IMR-90 (cell line): ENCODE data around the gene MCRIP2. TPM values are rescaled to one million over a fixed set of nuclear protein-coding genes. Genes with fewer than 3 reads are reported as not detected.
A peak's percentile ranks its signal among the peaks of the same experiment; 100 is the strongest.

Source experiments
- ATAC-seq: fragments of 200-7000 bp; cut with Tn5 transposase; 2 replicates; pipeline ENCODE4 v1.9.1; 2020; ENCODE audit warnings: low read depth, mild to moderate bottlenecking, moderate library complexity
- BruUV-seq: library from RNA; stranded (reverse); fragments of 400-500 nt; replicated peaks from 2 replicates; lab custom pipeline; 2021; lab: Mats Ljungman, UMichigan
- CTCF ChIA-PET: fragments of 300-600 bp; formaldehyde crosslinking; extraction: SDS; loops from one replicate; lab custom pipeline; 2021; ENCODE audit warnings: antibody characterized with exemption; lab: Yijun Ruan, JAX
- POLR2A ChIA-PET: fragments of 300-600 bp; sonication (Branson Sonifier 250); formaldehyde crosslinking; loops from one replicate; lab custom pipeline; 2022; ENCODE audit warnings: antibody characterized with exemption; ENCODE audit not compliant: unreplicated experiment; lab: Charles Lee
- DNase-seq: peaks from one replicate; pipeline ENCODE4 v3.0.0; 2013
- H2AFZ ChIP-seq: replicated peaks from 2 replicates; pipeline ENCODE3; 2013; ENCODE audit warnings: low read length, mild to moderate bottlenecking; ENCODE audit not compliant: poor library complexity
- H2AK5ac ChIP-seq: 2 replicates; pipeline ENCODE4 v1.6.1; 2013; ENCODE audit warnings: low read depth, low read length, inconsistent platforms
- H2AK9ac ChIP-seq: replicated peaks from 2 replicates; pipeline ENCODE3; 2013; ENCODE audit warnings: mild to moderate bottlenecking, low read depth, low read length, moderate library complexity; ENCODE audit not compliant: poor library complexity
- H2BK120ac ChIP-seq: 2 replicates; pipeline ENCODE4 v1.6.1; 2013; ENCODE audit warnings: low read depth, low read length, inconsistent platforms
- H2BK15ac ChIP-seq: 3 replicates; pipeline ENCODE4 v1.6.1; 2013; ENCODE audit warnings: low read depth, low read length, inconsistent platforms
- H2BK20ac ChIP-seq: 2 replicates; pipeline ENCODE4 v1.6.1; 2013; ENCODE audit warnings: low read depth, mild to moderate bottlenecking, inconsistent platforms, low read length, moderate library complexity
- H2BK5ac ChIP-seq: 2 replicates; pipeline ENCODE4 v1.6.1; 2013; ENCODE audit warnings: mild to moderate bottlenecking, low read depth, low read length, inconsistent platforms; ENCODE audit not compliant: poor library complexity, severe bottlenecking
- H3K14ac ChIP-seq: replicated peaks from 2 replicates; pipeline ENCODE4 v1.6.1; 2013; ENCODE audit warnings: low read depth, low read length, inconsistent platforms
- H3K18ac ChIP-seq: 2 replicates; pipeline ENCODE4 v1.6.1; 2013; ENCODE audit warnings: low read depth, low read length, control low read depth
- H3K23ac ChIP-seq: 2 replicates; pipeline ENCODE4 v1.6.1; 2013; ENCODE audit warnings: low read depth, low read length, inconsistent platforms
- H3K27ac ChIP-seq: 2 replicates; pipeline ENCODE4 v1.5.1; 2013; ENCODE audit warnings: mild to moderate bottlenecking, control low read depth, low read length; ENCODE audit not compliant: insufficient read depth
- H3K27me3 ChIP-seq: 2 replicates; pipeline ENCODE4 v1.6.1; 2013; ENCODE audit warnings: low read length; ENCODE audit not compliant: control insufficient read depth, insufficient read depth
- H3K36me3 ChIP-seq: 2 replicates; pipeline ENCODE4 v1.6.1; 2013; ENCODE audit warnings: low read length, mixed read lengths; ENCODE audit not compliant: control insufficient read depth, insufficient read depth
- H3K4ac ChIP-seq: 2 replicates; pipeline ENCODE4 v1.6.1; 2013; ENCODE audit warnings: low read depth, low read length, inconsistent platforms
- H3K4me1 ChIP-seq: 2 replicates; pipeline ENCODE4 v1.6.1; 2013; ENCODE audit warnings: low read length, mixed read lengths; ENCODE audit not compliant: control insufficient read depth, insufficient read depth
- H3K4me2 ChIP-seq: 2 replicates; pipeline ENCODE4 v1.6.1; 2013; ENCODE audit warnings: low read depth, mild to moderate bottlenecking, control low read depth, low read length, moderate library complexity
- H3K4me3 ChIP-seq: 2 replicates; pipeline ENCODE4 v1.5.1; 2013; ENCODE audit warnings: low read depth, mild to moderate bottlenecking, control low read depth, low read length, moderate library complexity; ENCODE audit not compliant: insufficient read depth
- H3K56ac ChIP-seq: 2 replicates; pipeline ENCODE4 v1.6.1; 2013; ENCODE audit warnings: low read length, inconsistent platforms; ENCODE audit not compliant: insufficient read depth; ENCODE audit errors: extremely low read depth
- H3K79me1 ChIP-seq, 2 experiments: 2 replicates each; pipeline ENCODE4 v1.6.1; 2013; ENCODE audit warnings: low read length in 2 of 2, inconsistent platforms in 1 of 2, low read depth in 1 of 2
- H3K9ac ChIP-seq: 2 replicates; pipeline ENCODE4 v1.6.1; 2013; ENCODE audit warnings: low read depth, low read length, control low read depth
- H3K9me1 ChIP-seq: 2 replicates; pipeline ENCODE4 v1.6.1; 2013; ENCODE audit warnings: low read length, inconsistent platforms; ENCODE audit not compliant: insufficient read depth
- H3K9me3 ChIP-seq: 2 replicates; pipeline ENCODE4 v1.6.1; 2013; ENCODE audit warnings: low read length; ENCODE audit not compliant: control insufficient read depth, insufficient read depth
- H4K20me1 ChIP-seq: 2 replicates; pipeline ENCODE4 v1.6.1; 2013; ENCODE audit warnings: low read length, inconsistent platforms; ENCODE audit not compliant: insufficient read depth
- H4K5ac ChIP-seq: 2 replicates; pipeline ENCODE4 v1.6.1; 2013; ENCODE audit warnings: mild to moderate bottlenecking, low read depth, low read length, control low read depth
- H4K8ac ChIP-seq, 2 experiments: 2 replicates each; pipeline ENCODE4 v1.6.1; 2013; ENCODE audit warnings: low read depth in 2 of 2, low read length in 2 of 2, control low read depth in 1 of 2, inconsistent platforms in 1 of 2
- H4K91ac ChIP-seq: 2 replicates; pipeline ENCODE4 v1.6.1; 2013; ENCODE audit warnings: low read depth, low read length, inconsistent platforms; ENCODE audit not compliant: insufficient read depth
- MXI1 ChIP-seq: IDR thresholded peaks from 2 replicates; pipeline ENCODE4 v1.6.1; 2012; ENCODE audit warnings: low read depth, mild to moderate bottlenecking, low read length, moderate library complexity, borderline replicate concordance
- RAD21 ChIP-seq: IDR thresholded peaks from 2 replicates; pipeline ENCODE4 v1.6.1; 2012; ENCODE audit warnings: low read length, improper control_type of control experiment
- WGBS, 2 experiments: methylation state at CpG; one replicate each; pipeline versions ENCODE4 v1.1.5 to v1.1.7; 2013; ENCODE audit warnings: missing lambda C conversion rate in 2 of 2; ENCODE audit not compliant: insufficient read length in 1 of 2; ENCODE audit errors: extremely low coverage in 2 of 2; 5-methylcytosine and 5-hydroxymethylcytosine counted together
- dilution Hi-C: fragments of 300-500 bp; cut with HindIII; formaldehyde crosslinking; loops from one replicate; pipeline ENCODE4 v1.14.3; 2018; ENCODE audit warnings: low sequenced_read_pairs; ENCODE audit not compliant: unreplicated experiment
- in situ Hi-C: fragments of 300-500 bp; cut with MboI; formaldehyde crosslinking; loops from 3 replicates; pipeline ENCODE4 v1.14.3; 2019; ENCODE audit warnings: low sequenced_read_pairs, inconsistent platforms, mixed read lengths
- intact Hi-C: fragments of 100-400 bp; cut with micrococcal nuclease; formaldehyde crosslinking; loops from 2 replicates; pipeline ENCODE4 v1.10.0; 2022
- polyA plus RNA-seq, 3 experiments: library from polyadenylated mRNA; depleted of rRNA; stranded (reverse); fragments of >200 nt; gene quantifications; 2 replicates each; pipeline ENCODE4 v1.2.3, GENCODE V29; 2012; ENCODE audit warnings: low replicate concordance in 1 of 3
- total RNA-seq: library from RNA; depleted of rRNA; stranded (reverse); fragments of >200 nt; gene quantifications from 2 replicates; pipeline ENCODE4 v1.2.3, GENCODE V29; 2012
- TF ChIP-seq, protein P1 (sequence below): conservative IDR thresholded peaks from 2 replicates; pipeline ENCODE4 v1.5.1; 2012; ENCODE audit warnings: mild to moderate bottlenecking, low read depth, low read length, improper control_type of control experiment

The MCRIP2 gene
- total and polyA plus RNA-seq, 2 of the 4 experiments (the other 2 are of a cell fraction) = 6.3 to 19.6 TPM

- in situ Hi-C loops = no loop called here
- no peak for ATAC-seq
- Histone ChIP-seq H3K27me3 (no peaks in the 10 kb centered on the region), H3K14ac (no peak overlapping the region), H2BK5ac (no peak overlapping the region), H3K4me3 (no peak overlapping the region), H3K4ac (no peak overlapping the region), H4K5ac (no peak overlapping the region), H3K9ac (no peak overlapping the region), H3K9me3 (no peaks in the 10 kb centered on the region; the same call in 1 of the 2 replicates), H4K20me1 (peaks cover 17% of the 10 kb centered on the region), H3K27ac (no peak overlapping the region), H3K9me1 (peaks cover 3% of the 10 kb centered on the region; the same call in 1 of the 2 replicates), H3K23ac (no peak overlapping the region), H4K8ac (no peak overlapping the region), H3K4me2 (no peak overlapping the region), H2BK20ac (no peak overlapping the region), H2AK9ac (peak overlapping the region; percentile 28), H2AFZ (no peak overlapping the region), H3K79me1 (peaks cover 12 to 48% of the 10 kb centered on the region in 2 experiments), H2BK15ac (no peak overlapping the region), H2AK5ac (no peak overlapping the region), H3K18ac (no peak overlapping the region), H3K36me3 (no peaks in the 10 kb centered on the region), H3K4me1 (no peaks in the 10 kb centered on the region), H3K56ac (no peak overlapping the region), H4K91ac (no peak overlapping the region), H2BK120ac (no peak overlapping the region)
- intact Hi-C loops = no loop called here
- ChIA-PET CTCF (no interaction called here), POLR2A (no interaction called here)
- dilution Hi-C loops = no loop called here
- no peak for TF ChIP-seq MXI1
- TF ChIP-seq, protein P1, sequence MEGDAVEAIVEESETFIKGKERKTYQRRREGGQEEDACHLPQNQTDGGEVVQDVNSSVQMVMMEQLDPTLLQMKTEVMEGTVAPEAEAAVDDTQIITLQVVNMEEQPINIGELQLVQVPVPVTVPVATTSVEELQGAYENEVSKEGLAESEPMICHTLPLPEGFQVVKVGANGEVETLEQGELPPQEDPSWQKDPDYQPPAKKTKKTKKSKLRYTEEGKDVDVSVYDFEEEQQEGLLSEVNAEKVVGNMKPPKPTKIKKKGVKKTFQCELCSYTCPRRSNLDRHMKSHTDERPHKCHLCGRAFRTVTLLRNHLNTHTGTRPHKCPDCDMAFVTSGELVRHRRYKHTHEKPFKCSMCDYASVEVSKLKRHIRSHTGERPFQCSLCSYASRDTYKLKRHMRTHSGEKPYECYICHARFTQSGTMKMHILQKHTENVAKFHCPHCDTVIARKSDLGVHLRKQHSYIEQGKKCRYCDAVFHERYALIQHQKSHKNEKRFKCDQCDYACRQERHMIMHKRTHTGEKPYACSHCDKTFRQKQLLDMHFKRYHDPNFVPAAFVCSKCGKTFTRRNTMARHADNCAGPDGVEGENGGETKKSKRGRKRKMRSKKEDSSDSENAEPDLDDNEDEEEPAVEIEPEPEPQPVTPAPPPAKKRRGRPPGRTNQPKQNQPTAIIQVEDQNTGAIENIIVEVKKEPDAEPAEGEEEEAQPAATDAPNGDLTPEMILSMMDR = no peak
- TF ChIP-seq RAD21 = no peak
- BruUV-seq = no TSS peak
- DNase-seq = no peak
- WGBS, 2 experiments = 91% methylated on average over 9 of the region's 22 CpGs; no CpG with 5 or more reads in 1 of the 2 experiments
These were observed 34.8 kb upstream of the MCRIP2 start for GRCh38 chr16:606656-607307.
